ENCODE data around the gene TNFRSF21. TPM values are rescaled to one million over a fixed set of nuclear protein-coding genes. Genes with fewer than 3 reads are reported as not detected.

TNFRSF21 gene, protein sequence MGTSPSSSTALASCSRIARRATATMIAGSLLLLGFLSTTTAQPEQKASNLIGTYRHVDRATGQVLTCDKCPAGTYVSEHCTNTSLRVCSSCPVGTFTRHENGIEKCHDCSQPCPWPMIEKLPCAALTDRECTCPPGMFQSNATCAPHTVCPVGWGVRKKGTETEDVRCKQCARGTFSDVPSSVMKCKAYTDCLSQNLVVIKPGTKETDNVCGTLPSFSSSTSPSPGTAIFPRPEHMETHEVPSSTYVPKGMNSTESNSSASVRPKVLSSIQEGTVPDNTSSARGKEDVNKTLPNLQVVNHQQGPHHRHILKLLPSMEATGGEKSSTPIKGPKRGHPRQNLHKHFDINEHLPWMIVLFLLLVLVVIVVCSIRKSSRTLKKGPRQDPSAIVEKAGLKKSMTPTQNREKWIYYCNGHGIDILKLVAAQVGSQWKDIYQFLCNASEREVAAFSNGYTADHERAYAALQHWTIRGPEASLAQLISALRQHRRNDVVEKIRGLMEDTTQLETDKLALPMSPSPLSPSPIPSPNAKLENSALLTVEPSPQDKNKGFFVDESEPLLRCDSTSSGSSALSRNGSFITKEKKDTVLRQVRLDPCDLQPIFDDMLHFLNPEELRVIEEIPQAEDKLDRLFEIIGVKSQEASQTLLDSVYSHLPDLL
- 26.5 and 29.7 TPM in 2 replicates for total RNA-seq

DNA sequence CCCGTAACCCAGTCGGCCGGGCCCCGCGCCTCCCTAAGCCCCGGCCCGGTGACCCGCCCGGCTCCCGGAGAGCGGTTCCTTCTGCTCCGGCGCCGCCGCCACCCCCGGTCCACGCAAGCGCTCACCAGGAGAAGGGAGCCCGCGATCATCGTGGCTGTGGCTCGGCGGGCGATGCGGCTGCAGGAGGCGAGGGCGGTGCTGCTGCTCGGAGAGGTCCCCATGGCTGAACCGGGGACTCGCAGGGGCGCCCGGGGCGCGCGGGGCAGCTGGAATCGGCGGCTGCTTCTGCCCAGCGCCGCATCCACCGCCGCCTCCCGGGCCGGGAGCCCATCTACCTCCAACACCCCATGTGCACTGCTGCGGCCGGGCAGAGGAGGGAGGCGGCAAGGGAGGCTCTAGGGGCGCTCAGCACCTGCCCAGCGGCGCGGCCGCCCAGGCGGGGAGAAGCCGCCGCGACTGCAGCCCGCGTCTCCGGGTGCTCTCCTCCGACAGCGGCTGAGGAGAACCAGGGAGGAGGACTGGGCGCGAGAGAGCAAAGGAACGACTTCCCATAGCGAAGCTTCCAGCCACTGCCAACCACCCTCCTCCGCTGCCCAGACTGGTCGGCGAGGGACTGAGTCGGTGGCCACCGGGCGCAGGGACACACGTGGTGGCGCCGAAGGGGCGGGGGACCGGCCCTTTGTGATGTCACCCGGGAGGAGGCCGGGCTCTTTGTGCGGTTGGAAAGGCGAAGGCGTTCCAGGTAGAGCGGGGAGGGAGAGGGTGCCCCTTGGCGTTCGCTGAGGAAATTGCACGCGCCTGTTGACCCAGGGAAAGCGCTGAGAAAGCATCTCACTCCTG lies at the start of gene TNFRSF21:
Gene TNFRSF21, minus strand, starts transcription at position 615 of the 840 bp plus-strand sequence. Its CDS starts 394 bp downstream, at position 221.

Other genes starting within 250 kb of the TNFRSF21 start
- gene CD2AP, start 167.9 kb upstream of the TNFRSF21 start, total RNA-seq: 76.9 and 78.5 TPM in 2 replicates